ENCODE results near the gene TIMM44. TPM values are rescaled to one million over a fixed set of nuclear protein-coding genes. Genes with fewer than 3 reads are reported as not detected.
"Not testable (repeated sequence)": the region's sequence is repeated elsewhere in the genome, so short reads cannot be mapped to it uniquely, and the experiment has no call there.

The TIMM44 gene
- total RNA-seq, 1 donor from 2014 or later: 68.8 TPM

DNA sequence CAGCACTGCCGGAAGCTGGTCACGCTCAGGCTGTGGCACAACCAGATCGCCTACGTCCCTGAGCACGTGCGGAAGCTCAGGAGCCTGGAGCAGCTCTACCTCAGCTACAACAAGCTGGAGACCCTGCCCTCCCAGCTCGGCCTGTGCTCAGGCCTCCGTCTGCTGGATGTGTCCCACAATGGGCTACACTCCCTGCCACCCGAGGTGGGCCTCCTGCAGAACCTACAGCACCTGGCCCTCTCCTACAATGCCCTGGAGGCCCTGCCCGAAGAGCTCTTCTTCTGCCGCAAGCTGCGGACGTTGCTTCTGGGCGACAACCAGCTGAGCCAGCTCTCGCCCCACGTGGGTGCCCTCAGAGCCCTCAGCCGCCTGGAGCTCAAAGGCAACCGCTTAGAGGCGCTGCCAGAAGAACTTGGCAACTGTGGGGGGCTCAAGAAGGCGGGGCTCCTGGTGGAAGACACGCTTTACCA is 43.0 kb downstream of the TIMM44 start:
- DNase-seq: no peak

DNA sequence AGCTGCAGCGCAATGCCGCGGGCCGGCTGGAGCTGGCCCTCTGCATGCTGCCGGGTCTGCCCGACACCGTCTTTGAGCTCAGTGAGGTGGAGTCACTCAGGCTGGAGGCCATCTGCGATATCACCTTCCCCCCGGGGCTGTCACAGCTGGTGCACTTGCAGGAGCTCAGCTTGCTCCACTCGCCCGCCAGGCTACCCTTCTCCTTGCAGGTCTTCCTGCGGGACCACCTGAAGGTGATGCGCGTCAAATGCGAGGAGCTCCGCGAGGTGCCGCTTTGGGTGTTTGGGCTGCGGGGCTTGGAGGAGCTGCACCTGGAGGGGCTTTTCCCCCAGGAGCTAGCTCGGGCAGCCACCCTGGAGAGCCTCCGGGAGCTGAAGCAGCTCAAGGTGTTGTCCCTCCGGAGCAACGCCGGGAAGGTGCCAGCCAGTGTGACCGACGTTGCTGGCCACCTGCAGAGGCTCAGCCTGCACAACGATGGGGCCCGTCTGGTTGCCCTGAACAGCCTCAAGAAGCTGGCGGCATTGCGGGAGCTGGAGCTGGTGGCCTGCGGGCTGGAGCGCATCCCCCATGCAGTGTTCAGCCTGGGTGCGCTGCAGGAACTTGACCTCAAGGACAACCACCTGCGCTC is 43.6 kb downstream of the TIMM44 start:
- DNase-seq: no peak

DNA sequence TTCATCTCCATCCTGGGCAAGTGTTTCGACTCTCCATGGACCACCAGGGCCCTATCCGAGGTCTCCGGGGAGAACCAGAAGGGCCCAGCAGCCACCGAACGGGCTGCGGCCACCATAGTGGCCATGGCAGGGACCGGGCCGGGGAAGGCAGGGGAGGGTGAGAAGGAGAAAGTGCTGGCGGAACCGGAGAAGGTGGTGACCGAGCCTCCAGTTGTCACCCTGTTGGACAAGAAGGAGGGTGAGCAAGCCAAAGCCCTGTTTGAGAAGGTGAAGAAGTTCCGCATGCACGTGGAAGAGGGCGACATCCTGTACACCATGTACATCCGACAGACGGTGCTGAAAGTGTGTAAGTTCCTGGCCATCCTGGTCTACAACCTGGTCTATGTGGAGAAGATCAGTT is 44.5 kb downstream of the TIMM44 start:
- DNase-seq: no peak

DNA sequence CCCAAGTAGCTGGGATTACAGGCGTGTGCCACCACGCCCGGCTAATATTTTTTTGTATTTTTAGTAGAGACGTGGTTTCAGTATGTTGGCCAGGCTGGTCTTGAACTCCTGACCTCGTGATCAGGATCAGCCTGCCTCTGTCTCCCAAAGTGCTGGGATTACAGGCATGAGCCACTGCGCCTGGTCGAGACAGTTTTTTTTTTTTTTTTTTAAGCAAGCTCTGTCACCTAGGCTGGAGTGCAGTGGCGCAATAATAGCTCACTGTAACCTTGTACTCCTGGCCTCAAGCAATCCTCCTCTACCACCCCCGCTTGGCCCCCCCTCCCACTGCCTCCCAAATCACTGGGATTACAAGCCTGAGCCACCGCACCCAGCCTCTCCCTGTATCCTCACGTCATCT is 46.2 kb downstream of the TIMM44 start:
- no peak for DNase-seq

GRCh38 chr19:7895565-7895964 is 47.9 kb downstream of the TIMM44 start:
- no peak for DNase-seq

DNA sequence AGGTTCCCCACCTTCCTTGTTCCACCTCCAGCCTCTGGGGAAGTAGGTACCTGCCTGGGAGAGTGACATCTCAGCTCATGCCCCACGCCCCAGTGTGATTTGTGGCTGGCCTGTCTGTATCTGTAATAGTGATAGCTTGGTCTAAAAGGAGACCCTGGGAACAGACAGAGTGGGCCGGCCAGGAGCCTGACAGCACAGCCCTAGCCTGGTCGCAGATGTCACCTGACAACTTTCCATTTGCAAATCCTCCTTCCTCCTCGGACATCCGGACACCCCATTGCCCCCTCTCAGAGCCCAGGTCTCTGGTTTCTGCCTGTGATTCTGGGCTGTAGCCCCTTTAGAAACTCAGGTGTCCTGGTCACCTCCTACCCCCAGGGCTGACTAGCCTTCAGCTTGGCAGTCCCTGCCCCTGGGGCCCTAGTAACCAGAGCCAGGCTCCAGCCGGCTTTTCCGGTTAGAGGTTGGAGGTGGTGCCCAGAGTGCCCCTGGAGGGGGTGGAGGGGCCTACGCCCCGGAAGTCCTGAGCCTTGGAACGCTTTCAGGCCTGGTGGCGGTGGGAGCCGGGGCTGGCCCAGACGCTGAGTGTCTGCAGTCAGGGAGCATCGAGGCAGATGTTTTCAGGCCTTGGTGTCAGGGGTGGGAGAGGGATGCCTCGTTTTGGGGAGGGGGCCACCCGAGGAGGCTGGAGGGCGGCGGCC is 48.7 kb downstream of the TIMM44 start:
- no peak for DNase-seq

DNA sequence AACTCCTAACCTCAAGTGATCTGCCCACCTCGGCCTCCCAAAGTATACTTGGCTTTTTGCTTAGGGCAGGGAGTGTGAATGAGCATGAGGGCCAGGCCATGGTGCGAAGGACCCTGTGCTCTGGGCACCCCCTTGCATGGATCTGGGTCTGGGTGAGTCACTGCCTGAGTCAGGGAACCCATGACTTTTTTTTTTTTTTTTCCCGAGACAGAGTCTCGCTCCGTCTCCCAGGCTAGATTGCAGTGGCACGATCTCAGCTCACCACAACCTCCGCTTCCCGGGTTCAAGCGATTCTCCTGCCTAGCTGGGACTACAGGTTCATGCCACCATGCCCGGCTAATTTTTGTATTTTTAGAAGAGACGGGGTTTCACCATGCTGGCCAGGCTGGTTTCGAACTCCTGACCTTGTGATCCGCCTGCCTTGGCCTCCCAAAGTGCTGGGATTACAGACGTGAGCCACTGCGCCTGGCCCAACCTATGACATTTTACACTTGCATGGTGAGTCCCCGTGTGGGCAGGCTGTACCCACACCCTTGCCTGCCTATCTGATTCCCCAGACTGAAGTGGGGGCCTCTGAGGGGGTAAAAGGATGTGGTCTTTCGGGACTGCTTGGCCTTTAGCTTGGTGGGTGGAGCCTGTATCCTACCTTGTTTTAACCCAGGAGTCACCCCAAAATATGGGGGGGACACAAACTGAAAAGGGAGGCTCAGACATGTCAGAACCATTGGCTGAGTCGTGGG is 49.9 kb downstream of the TIMM44 start:
- DNase-seq: not testable (repeated sequence)

DNA sequence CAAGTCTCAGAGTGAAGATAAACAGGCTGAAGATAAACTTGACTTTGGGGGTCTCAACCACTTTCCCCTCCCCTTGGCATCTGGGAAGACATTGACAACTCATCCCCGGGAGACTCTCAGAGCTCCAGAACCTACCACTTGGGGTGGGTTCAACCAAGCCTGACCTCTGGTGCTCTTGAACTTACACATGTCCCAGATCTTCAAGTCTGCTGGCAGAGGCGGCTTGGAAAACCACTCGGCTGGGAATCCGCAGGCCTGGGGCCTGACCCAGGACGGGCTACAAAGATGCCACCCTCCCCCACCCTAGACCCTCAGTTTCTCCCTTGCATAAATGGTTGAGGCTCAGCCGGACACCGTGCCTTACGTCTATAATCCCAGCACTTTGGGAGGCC is 54.6 kb downstream of the TIMM44 start:
- no peak for DNase-seq

DNA sequence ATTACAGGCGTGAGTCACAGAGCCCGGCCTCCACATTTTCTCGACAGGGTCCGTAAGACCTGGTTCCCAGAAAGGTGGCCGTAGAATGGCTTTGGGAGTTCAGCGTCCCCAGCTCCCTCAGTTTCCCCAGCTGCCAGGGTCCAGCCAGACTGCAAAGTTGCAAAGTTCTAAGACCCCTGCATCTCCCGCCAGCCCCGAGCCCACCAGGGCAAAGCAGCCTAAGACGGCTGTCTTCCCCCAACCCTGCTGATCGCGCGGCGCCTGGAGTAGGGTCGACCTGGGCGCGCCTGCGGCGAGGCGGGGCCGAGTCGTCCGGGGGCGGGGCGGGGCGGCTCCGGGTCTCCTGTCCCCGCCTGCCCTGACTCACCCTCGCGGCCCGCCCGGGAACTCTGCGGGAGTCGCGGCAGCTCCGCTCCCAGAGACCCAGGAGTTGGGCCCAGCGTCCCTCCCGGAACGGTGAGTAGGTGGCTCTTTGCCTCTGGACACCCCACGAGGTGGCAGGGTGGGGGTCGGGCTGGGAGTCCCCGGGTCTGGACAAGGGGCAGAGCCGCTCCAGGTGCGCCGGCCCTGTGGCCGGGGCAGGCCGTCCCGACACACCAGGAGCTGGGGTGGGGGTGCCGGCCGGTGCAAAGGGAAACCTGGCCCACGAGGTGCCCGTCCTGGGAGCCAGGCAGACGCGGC is 55.2 kb downstream of the TIMM44 start, which contains the start of gene LRRC8E:
TSS of gene LRRC8E (plus strand) at position 366 of the 681 bp plus-strand sequence. CDS start 7,094 bp downstream, outside the sequence.
- DNase-seq: peak; percentile 36

DNA sequence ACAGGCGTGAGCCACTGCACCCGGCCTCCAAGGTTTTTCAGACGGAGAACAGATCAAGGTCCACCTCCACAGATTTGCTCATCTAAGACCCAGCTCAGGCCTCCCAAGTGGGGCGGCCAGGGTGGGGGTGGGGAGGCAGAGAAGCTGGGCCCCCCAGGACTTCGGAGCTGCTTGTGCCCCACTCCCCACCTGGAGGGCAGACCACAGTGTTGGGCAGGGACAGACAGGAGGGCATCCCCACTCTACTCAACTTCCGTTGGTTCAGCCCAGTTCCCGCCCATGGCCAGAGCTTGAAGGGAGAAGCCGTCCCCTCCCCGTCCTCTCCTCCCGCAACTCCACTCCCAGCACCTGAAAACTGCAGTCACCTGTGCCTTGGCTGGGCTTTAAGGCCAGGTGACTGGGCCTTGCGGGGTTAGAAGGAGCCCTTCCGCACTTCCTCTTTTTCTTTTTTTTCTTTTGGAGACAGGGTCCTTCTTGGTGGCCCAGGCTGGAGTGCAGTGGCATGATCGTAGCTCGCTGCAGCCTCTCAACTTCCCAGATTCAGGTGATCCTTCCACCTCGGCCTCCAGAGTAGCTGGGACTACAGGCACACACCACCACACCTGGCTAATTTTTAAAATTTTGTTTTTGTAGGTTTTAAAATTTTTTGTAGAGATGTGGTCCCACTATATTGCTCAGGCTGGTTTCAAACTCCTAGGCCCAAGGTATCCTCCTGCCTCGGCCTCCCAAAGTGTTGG is 55.9 kb downstream of the TIMM44 start:
- DNase-seq: no peak

DNA sequence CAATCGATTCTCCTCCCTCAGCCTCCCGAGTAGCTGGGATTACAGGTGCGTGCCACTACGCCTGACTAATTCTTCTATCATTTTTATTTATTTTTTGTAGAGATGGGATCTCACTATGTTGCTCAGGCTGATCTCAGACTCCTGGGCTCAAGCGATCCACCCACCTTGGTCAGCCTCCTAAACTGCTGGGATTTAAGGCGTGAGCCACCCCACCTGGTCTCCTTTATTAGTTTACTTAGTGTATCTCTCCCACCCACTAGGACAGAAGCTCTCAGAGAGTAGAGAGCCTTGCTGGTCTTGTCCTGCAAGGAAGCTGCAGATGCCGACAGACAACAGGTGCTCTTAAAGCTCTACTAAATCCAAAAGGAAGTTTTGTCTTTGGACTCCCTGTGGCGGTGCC is 57.6 kb downstream of the TIMM44 start:
- DNase-seq: peak; percentile 22

DNA sequence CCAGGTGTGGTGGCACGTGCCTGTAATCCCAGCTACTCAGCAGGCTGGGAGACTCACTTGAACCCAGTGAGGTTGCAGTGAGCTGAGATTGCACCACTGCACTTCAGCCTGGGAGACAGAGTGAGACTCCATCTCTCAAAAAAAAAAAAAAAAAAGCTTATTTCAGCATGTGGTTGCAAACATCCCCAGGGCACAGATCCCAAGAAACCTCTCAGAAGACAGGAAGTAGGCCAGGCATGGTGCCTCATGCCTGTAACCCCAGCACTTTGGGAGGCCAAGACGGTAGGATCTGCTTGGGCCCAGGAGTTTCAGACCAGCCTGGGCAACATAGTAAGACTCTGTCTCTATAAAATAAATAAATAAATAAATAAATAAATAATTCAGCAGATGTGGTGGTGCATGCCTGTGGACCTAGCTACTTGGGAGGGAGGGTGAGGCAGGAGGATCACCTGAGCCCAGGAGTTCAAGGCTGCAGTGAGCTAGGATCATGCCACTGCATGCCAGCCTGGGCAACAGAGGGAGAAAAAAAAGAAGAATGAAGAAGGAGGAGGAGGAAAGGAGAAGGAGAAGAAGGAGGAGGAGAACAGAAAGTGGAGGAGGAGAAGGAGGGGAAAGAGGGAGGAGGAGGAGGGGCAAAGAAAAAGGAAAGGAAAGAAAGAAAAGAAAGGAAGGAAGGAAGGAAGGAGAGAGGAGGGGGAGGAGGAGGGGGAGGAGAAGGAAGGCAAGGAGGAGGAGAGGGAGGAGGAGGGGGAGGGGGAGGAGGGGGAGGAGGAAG is 59.5 kb downstream of the TIMM44 start:
- DNase-seq: no peak

GRCh38 chr19:7883105-7883504 is 60.4 kb downstream of the TIMM44 start:
- no peak for DNase-seq

GRCh38 chr19:7881910-7882309 is 61.6 kb downstream of the TIMM44 start:
- DNase-seq: no peak

GRCh38 chr19:7879836-7880235 is 63.6 kb downstream of the TIMM44 start:
- DNase-seq: peak; percentile 61

- peak; percentile 80 for DNase-seq
Observed at GRCh38 chr19:7879111-7879807, 64.2 kb downstream of the TIMM44 start.

DNA sequence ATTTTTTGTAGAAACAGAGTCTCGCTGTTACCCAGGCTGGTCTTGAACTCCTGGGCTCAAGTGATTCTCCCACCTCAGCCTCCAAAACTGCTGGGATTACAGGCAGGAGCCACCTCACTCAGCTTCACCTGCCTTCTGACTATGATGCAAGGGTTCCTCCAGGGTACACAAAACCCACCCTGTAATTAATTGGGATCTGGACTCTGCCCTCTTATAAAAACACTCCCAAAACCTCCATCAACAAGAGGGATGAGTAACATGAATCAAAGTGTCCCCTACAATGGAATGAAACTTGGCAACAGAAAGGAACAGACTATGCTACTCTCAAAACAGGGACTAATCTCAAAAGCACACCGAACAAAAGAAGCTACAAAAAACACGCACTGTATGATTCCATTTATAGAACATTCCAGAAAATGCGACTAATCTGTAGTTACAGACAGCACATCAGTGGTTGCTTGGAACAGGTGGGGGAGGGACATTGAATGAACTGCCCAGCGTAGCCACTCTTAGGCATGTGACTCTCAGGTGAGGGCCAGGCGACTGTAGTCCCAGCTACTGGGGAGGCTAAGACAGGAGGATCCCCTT is 66.1 kb downstream of the TIMM44 start:
- DNase-seq: no peak

All from tongue (tissue), 2 donors.